HG03439 (cell line): ENCODE data around the gene ADAMTS17.

Source experiments
- ATAC-seq: cut with Tn5 transposase; IDR thresholded peaks from one replicate; pipeline ENCODE4 v1.9.1; 2021; ENCODE audit warnings: mild to moderate bottlenecking, moderate library complexity; ENCODE audit not compliant: unreplicated experiment

ADAMTS17 gene

DNA sequence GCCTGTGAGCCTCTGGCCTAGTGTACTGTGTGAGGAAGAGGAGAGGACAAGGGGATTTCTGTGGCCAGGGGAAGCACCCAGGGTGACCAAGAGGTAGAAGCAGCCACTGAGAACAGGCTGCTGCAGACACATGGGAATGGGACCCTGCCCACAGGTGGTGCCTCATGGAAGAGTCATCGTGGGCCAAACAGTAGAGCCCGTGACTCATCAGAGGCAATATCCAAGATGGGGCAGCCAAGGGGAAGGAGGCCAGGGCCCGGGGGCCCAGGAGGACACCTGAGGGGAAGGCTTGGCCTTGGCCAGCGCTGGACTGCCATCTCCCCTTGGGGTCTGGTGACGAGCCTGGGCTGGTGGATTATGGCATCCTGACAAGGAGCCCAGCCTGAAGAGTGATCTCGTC is 333.5 kb downstream of the ADAMTS17 start:
- ATAC-seq, result no peak

DNA sequence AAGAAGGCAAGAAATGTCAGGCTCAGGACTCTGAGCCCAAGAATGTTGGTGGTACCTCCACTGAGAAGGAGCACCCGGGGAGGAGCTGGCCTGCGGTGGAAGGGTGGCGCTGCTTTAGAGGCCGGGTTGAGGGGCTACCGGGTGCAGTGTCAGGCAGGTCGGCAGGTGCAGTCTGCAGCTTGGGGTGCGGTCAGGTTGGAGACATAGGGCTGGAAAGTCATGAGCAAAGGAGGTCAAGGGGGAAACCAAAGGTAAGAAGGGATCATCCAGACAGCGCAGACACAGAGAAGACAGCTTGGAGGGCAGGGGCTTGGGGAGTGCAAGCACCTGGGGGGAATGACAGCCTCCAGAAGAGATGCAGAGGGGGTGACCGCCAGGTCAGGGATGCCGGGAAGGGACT is 334.2 kb downstream of the ADAMTS17 start:
- no peak for ATAC-seq

DNA sequence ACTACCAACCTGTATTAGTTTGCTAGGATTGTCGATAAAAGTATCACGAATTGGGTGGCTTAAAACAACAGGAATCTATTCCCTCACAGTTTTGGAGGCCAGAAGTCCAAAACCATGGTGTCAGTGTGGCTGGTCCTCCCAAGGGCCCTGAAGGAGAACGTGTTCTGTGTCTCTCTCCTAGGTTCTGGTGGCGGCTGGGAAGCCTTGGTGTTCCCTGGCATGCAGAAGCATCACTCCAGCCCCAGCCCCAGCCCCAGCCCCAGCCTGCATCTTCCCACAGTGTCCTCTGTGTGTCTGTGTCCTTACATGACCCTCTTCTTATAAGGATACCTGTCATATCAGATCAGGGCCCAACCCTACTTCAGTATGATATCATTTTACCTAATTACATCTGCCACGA is 336.1 kb downstream of the ADAMTS17 start:
- ATAC-seq, result no peak

DNA sequence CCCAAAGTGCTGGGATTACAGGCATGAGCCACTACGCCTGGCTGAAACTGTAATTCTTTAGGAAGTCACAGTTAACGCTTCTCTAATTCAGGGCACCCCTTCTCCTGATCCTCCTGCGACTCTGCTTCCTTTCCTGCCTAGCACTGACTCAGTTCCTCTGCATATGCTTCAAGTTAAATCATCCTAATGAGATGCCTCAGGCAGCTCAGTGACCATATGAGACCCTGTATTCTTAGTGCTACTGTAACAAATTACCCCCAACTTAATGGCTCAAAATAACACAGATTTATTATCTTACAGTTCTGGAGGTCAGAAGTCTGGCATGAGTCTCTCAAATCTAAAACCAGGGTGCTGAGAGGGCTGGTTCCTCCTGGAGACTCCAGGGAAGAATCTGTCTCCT is 336.8 kb downstream of the ADAMTS17 start:
- ATAC-seq, result no peak

DNA sequence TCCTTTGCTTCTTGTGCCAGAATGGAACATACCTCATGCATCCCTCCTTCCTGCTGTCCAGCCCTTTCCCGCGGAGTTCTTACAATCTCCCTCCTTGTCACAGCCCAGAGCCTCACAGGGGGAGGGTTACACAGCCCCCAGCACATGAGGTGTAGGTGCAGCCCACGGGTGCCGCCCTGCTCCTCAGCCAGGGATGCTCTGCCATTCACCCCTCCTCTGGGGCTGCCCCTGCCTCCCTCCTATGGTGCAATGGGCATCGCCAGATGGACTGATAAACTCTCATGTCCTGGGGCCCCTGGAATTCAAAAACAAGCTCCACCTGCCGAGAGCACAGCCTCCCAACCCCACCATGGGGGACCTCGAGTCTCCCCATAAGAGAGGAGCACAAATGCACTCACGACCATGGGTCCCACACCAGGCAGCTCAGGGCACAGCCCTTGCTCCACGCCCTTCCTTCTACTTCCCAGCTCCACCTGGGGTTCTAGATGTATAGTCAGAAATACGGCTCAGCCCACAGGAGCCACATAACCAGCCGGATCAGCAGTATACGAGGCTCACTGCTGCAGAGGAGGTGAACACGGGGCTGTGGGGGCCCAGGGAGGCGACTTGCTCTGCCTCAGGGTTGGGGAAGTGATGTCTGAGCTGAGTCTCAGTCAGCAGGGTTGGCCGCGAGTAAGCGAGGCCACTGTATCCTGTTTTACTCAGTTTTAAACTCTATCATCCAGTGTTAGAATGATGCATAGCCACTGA is 338.8 kb downstream of the ADAMTS17 start:
- no peak for ATAC-seq

DNA sequence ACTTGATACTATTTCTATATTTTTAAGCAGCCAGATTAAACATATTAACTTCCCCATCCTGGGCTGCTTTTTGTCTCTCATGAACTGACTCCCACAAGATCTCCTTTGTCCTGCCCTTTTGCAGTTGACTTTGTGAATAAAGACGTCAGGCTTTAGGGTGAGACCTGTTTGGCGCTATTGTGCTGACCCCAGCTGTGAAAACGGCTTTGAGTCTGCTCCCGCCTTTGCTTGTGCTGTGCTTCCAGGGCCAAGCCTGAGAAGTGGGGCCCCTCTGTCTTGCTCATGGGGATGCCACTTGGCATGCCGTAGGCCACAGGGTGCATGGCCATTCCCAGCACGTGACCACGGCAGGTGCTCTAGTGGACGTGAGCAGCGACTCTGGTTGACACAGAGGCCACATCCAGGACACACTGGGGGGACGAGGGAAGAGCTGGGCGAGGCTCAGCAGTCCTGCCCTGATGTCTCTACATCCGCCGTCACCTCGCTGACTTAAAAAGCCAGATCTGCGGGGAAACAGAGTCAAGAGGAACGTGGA is 339.6 kb downstream of the ADAMTS17 start:
- ATAC-seq, result no peak

DNA sequence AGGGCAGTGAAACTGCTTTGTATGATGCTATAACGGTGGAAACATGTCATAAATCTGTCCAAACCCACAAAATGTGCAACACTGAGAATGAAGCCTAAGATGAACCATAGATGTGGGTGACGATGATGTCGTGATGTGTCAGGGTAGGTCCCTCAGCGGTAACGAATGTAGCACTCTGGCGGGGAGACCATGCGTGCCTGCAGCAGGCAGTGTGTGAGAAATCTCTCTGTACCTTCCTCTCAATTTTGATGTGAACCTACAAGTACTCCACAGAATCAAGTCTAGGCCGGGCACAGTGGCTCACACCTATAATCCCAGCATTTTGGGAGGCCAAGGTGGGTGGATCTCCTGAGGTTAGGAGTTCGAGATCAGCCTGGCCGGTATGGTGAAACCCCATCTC is 340.4 kb downstream of the ADAMTS17 start:
- ATAC-seq, result no peak

DNA sequence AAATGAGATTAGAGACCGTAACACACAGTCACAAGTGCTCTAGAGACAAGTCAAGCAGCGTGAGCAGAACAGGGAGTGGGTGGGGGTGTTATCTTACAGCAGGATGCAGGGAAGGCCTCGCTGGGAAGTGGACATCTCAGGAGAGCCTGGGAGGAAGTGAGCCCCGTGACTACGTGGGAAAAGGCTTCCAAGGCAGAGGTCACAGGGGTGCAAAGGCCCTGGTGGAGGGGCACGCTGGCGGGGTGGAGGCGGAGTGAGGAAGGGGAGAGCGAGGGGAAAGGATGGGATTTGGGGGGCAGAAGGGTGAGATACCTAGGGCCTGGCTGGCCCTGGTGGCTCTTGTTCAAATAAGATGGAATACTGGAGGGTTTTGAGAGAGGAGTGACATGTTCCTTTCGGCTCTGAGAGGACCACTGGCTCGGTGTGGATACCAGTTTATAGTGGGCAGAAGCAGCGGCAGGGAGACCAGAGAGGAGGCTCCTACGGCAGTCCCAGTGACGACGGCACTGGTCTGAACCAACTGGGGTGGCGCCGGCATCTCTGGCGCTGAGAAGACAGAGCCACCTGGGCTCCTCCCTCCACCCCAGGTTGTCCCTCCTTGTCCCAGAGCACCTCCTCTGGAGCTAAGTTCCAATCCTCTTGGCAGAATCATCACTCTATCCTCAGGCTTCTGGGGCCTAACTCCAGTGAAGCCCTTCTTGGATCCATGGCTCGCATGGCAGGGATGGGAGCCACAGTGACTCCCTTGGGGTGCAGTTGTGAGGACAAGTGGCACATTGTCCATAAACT is 342.3 kb downstream of the ADAMTS17 start:
- ATAC-seq, result no peak

DNA sequence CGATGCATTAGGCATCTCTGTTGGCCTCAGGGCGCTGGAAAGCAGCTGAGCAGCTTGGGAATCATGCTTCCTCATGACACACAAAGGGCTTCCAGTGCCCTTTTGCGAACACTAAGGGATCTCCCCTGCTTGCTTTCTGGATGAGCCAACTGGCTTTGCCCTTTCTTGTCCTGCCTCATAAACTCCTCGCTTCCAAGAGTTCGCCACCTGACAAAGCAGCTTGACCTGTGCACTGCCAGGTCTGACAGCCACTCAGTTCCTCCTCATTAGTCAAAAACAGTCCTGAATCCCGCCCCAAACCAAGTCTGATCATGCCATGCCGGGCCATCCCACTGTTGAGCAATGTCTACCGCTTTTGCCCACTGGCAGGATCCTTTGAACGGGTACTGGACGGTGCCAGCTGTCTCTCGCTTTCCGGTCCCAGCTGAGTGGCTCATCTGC is 343.1 kb downstream of the ADAMTS17 start:
- ATAC-seq, result no peak

DNA sequence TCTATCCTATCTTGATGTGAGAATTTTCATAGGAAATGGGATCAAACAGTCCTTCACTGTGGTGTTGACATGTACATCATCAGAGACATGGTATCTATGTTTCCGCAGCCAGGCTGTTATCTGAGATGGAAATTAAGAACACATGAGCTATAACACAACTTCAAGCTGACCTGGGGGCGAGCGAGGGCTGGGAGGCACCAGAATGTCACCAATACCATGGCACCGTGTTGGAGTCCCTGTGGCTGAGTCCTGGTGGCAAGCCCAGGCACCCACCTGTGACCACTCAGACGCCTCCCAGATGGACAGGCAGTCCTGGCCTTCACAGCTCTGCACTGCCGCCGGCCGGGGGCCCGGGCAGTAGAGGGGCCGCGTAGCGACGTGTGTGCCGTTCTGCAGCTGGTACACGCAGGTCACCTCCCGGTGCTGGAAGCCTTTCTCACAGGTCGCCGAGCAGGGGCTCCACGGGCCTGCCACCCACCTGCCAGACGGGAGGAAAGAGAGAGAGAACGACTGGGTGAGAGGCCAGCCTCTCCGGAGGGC is 344.6 kb downstream of the ADAMTS17 start:
- no peak for ATAC-seq

DNA sequence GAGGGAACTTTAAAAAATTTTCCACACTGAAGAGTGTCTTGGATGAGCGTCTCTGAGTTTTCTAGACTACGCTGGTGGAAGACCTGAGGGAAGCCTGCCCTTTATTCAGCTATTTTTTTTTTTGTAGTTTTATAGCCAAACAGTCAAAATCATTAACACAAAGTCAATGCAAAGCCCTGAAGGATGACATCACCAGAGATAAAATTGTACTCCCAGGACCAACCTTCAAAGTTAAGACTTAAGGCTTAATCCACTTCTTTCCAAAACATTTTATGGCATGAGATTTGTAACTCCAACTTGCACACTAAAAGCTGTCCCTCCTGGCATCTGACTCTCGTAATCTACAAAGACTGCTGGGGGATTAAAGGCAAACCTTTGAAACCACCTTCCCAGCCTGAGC is 345.1 kb downstream of the ADAMTS17 start:
- ATAC-seq, result no peak

DNA sequence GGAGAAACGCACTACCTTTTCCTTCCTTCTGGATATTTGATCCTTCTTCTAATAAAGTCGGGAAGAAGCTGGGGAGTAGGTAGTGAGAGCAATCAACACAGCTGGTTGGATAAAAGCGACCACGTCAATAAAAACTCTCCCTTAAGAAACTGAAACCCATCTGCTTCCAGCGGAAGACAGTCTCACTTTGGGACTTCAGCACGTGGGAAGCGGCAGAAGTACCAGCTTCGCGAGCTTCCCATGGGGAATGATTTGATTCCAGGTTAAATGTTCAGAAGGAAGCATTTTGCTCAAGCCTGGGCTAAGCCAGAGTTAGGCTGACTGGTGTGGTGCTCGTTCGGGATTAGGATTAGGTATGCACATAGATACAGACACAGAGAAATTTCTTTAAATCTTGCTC is 346.2 kb downstream of the ADAMTS17 start:
- ATAC-seq, result no peak

DNA sequence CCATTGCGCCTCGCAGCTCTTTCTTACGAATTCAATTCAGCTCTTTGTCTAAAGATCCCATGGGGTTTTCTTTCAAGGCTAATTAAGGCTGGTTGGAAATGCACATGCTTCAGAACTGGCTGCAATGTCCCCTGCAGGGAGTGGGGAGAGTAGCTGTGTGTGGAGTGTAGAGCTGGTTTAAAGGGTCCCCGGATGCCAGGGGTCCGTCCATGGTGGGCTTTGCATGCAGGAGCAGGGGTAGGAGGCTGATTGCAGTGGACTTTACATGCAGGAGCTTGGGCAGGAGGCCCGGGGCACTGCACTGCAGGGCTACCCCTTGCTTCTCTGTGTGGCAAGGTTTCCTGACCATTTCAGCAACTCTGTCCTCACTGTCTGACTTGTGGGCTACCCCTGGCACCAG is 346.9 kb downstream of the ADAMTS17 start:
- ATAC-seq, result no peak

DNA sequence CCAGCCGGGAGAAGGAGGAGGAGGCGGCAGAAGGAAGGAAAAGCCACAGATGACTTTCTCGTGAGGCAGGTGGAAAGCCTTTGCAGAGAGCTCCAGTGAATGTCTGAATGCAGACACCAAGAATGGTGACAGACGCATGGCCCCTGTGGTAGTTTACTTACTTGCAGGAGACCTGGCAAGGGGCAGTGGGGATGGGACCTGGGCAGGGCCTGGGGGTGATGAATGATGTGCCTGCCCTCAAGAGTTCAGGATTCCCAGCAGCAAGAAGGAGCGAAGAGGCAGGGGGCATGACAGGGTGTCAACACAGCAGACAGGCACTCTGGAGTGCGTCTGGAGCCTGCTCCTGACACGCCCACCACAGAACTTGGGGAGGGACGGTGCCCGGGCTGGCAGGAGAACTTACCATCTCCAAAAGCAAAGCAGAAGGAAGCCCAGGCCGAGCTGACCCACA is 348.1 kb downstream of the ADAMTS17 start:
- no peak for ATAC-seq

DNA sequence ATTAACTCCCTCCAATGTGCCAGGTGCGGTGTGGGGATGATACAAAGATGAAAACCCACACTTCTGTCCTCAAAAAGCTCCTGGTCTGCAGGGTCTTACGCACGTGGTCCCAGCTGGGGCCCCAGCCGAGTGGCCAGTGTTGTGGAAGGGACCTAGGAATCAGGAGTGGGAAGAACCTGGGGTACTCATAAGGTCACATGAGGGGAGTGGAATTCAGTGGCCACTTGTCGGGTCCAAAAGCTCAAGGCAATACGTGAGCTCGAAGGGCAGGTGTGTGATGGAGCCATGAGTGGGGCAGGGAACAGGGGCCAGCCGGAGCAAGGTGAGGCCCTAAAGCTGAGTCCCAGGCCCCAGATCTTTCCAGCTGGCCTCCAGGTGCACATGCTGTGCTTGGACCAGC is 348.5 kb downstream of the ADAMTS17 start:
- no peak for ATAC-seq

DNA sequence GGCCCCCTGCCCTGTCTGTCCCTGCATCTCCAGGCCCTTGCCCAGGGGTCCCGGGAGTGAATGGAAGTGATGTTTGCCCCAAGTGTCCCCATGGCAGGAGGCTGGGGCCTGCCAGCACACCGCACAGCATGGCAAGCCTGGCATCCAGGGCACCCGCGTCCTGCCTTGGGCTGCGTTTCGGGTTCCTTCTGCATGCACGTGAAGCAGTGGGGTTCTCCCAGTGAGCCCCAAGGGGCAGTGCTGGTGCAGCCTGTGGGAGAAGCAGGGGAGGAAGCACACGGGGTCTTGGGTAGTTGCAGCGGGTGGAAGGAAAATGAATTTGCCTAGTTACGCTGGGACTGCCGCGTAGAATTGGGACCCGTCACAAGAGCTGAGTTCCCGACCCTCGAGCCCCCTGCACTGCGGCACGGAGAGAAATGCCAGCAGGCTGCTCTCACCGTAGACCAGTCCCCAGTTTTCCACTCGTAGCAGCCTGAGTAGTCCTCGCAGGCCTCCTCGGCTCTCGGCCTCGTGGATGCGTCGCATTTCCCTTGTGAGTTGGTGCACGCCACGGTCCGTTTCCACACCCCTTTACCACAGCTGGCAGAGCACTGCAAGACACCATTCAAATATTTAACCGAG is 349.1 kb downstream of the ADAMTS17 start:
- ATAC-seq, result no peak

DNA sequence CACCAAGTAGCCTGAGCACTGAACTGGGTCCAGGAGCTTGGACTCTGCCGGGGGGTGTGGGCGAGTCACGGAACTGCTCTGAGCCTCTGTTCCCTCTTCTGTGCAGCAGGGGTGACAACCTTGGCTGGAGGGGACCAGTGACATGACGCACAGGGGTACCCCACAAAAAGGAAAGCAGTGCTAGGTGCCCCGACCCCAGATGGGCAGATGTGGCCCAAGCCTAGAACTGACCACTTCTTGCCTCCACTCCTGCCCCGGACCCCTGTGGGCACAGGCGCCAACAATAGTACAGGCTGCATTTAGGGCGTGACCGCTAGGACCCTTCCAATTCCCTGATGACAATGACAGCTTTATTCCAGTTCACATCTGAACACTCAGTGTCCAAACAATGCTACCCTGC is 352.7 kb downstream of the ADAMTS17 start:
- ATAC-seq, result no peak

DNA sequence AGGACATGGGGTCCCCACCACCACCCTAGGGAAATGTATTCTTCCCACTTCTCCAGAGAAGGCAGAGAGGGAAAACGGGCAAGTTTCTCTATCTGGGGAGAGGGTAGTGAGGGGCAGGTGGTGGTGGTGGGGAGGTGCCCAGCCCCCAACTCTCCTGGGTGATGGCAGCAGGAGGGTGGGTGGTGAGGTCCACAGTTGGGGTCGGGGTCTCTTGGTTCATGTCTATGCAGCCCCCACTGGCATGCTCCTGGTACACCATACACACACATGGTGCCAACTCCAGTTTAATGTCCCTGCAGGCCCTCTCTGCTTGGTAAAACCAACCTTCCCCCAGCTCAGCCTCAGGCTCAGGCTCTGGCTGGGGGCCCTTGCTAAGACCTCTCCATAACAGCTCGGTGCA is 354.1 kb downstream of the ADAMTS17 start:
- no peak for ATAC-seq

DNA sequence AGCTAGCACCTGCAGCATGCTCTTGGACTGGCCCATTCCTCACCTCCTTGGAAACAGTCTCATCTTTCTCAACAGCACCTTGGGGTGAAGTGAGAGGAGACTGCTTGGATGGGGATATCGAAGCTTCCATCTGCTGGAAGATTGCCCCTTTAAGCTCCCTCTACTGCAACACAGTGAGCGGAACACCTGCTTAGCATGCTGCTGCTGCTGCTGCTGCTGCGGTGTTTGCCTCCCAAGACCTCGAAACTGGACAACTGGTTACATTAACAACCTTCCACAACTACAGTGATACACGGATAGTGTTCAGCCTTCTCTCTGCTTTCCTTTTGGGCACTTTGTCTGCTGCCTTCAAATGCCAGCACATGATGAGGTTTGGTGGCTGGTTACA is 354.7 kb downstream of the ADAMTS17 start:
- ATAC-seq, result no peak

DNA sequence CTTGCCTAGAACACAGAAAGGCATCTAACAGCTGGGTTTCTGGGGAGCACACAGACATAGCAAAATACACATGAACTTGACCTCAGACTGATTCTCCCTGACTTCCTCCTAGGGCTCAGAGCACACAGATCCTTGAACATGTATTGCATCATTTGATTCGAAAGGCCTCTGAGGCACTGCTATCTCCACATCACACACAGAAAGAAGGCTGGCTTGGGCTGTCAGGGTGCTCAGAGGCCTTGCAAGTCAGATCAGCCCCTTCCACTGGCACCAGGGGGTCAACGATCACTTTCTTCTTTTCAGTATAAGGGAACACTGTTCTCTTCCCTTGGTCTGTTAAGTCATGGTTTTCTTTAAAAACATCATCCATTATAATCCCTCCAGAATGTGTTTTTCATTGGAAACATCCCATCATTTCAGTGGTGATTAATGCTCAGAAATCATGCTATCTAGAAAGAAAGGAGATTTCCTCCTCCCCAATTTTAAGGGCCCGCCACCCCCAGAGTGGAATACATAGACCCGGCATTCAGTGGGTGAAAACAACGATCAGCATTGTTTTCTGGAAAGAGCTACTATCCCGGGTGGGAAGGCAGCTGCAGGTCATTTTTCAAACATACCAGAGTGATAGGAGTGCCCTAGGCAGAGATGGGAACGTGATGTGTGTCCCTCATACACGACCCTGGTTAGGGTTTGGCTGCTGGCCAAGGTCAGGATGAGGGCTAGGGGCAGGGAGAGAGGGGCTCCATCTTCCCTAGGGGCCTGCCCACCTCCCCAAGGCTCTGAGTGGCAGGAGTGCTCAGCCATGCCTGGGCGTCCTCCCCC is 355.3 kb downstream of the ADAMTS17 start:
- ATAC-seq, result no peak

DNA sequence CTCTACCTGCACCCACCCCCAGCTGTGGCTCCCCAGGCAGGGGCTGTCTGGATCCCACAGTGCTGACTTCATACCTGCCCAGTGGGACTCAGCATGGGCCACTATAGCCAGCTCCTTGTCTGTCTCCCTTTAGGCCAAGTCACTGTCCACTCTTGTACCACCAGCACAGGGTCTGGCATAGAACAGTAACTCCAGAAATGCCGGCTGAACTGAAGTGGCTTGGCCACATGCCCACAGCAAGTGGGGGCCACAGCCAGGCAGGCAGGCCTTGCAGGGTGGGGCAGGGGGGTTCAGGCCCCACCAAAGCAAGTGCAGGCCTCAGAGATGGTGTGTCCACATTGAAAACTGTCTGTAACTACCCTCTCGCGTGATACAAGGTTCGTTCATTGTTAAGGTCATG is 355.9 kb downstream of the ADAMTS17 start:
- no peak for ATAC-seq
